H9 (cell line): ENCODE results near the gene ACTL8. TPM values are rescaled to one million over a fixed set of nuclear protein-coding genes. Genes with fewer than 3 reads are reported as not detected.

Experiments
- DNase-seq: peaks from one replicate; pipeline ENCODE4 v3.0.0-alpha.2; 2017
- H2AFZ ChIP-seq: one replicate; pipeline ENCODE4 v1.6.1; 2013; ENCODE audit warnings: mild to moderate bottlenecking, low read length, control low read depth, moderate library complexity
- H2AK5ac ChIP-seq: 2 replicates; pipeline ENCODE4 v1.6.1; 2013; ENCODE audit warnings: low read length, control low read depth, mixed read lengths; ENCODE audit not compliant: insufficient read length
- H2BK120ac ChIP-seq: one replicate; pipeline ENCODE4 v1.6.1; 2013; ENCODE audit warnings: low read depth, mild to moderate bottlenecking, low read length, control low read depth, inconsistent platforms; ENCODE audit not compliant: poor library complexity, severe bottlenecking
- H2BK12ac ChIP-seq: 2 replicates; pipeline ENCODE4 v1.6.1; 2013; ENCODE audit warnings: low read length, control low read depth, mixed read lengths, low read depth; ENCODE audit not compliant: insufficient read length
- H2BK15ac ChIP-seq: 2 replicates; pipeline ENCODE4 v1.6.1; 2013; ENCODE audit warnings: low read depth, low read length, control low read depth
- H2BK20ac ChIP-seq: one replicate; pipeline ENCODE4 v1.6.1; 2013; ENCODE audit warnings: low read depth, mild to moderate bottlenecking, low read length, control low read depth, inconsistent platforms; ENCODE audit not compliant: poor library complexity, severe bottlenecking
- H2BK5ac ChIP-seq: 2 replicates; pipeline ENCODE4 v1.6.1; 2013; ENCODE audit warnings: low read length, control low read depth, mixed read lengths; ENCODE audit not compliant: insufficient read length
- H3K14ac ChIP-seq: 2 replicates; pipeline ENCODE4 v1.6.1; 2013; ENCODE audit warnings: low read length, control low read depth; ENCODE audit not compliant: insufficient read depth
- H3K18ac ChIP-seq: 2 replicates; pipeline ENCODE4 v1.6.1; 2013; ENCODE audit warnings: low read depth, mild to moderate bottlenecking, mixed read lengths, low read length, control low read depth; ENCODE audit not compliant: insufficient read length
- H3K23ac ChIP-seq: 2 replicates; pipeline ENCODE4 v1.6.1; 2013; ENCODE audit warnings: low read length, control low read depth, mixed read lengths, low read depth; ENCODE audit not compliant: insufficient read length
- H3K23me2 ChIP-seq: 2 replicates; pipeline ENCODE4 v1.6.1; 2013; ENCODE audit warnings: low read depth, mild to moderate bottlenecking, mixed read lengths, low read length, control low read depth; ENCODE audit not compliant: insufficient read length, poor library complexity, severe bottlenecking
- H3K27ac ChIP-seq: 2 replicates; pipeline ENCODE4 v1.5.1; 2013; ENCODE audit warnings: low read length, control low read depth, mixed read lengths, low read depth; ENCODE audit not compliant: insufficient read length
- H3K27me3 ChIP-seq: 2 replicates; pipeline ENCODE4 v1.6.1; 2013; ENCODE audit warnings: low read length, control low read depth, inconsistent platforms; ENCODE audit not compliant: insufficient read depth
- H3K4ac ChIP-seq: 2 replicates; pipeline ENCODE4 v1.6.1; 2013; ENCODE audit warnings: low read depth, mild to moderate bottlenecking, control low read depth, inconsistent platforms, low read length, moderate library complexity
- H3K4me1 ChIP-seq: 2 replicates; pipeline ENCODE4 v1.6.1; 2013; ENCODE audit warnings: low read length, control low read depth, inconsistent platforms; ENCODE audit not compliant: insufficient read depth
- H3K4me2 ChIP-seq: 2 replicates; pipeline ENCODE4 v1.6.1; 2013; ENCODE audit warnings: low read length, control low read depth, mixed read lengths; ENCODE audit not compliant: insufficient read length, insufficient read depth
- H3K56ac ChIP-seq: 2 replicates; pipeline ENCODE4 v1.6.1; 2013; ENCODE audit warnings: low read depth, mild to moderate bottlenecking, mixed read lengths, low read length, control low read depth; ENCODE audit not compliant: insufficient read length
- H3K79me1 ChIP-seq: 2 replicates; pipeline ENCODE4 v1.6.1; 2013; ENCODE audit warnings: low read depth, mild to moderate bottlenecking, moderate library complexity, low read length, control low read depth, inconsistent platforms; ENCODE audit not compliant: insufficient read depth, poor library complexity, severe bottlenecking
- H3K79me2 ChIP-seq: 2 replicates; pipeline ENCODE4 v1.6.1; 2013; ENCODE audit warnings: low read length, control low read depth, inconsistent platforms; ENCODE audit not compliant: insufficient read depth
- H3K9ac ChIP-seq: 2 replicates; pipeline ENCODE4 v1.6.1; 2013; ENCODE audit warnings: low read length, control low read depth, mixed read lengths; ENCODE audit not compliant: insufficient read length; ENCODE audit errors: extremely low read depth
- H3K9me3 ChIP-seq: one replicate; pipeline ENCODE4 v1.6.1; 2013; ENCODE audit warnings: low read depth, low read length, inconsistent platforms; ENCODE audit not compliant: control insufficient read depth
- H3T11ph ChIP-seq: one replicate; pipeline ENCODE4 v1.6.1; 2013; ENCODE audit warnings: mild to moderate bottlenecking, low read length, control low read depth, inconsistent platforms
- H4K20me1 ChIP-seq: one replicate; pipeline ENCODE4 v1.6.1; 2013; ENCODE audit not compliant: control insufficient read depth, insufficient read length, insufficient read depth
- H4K5ac ChIP-seq: 2 replicates; pipeline ENCODE4 v1.6.1; 2013; ENCODE audit warnings: low read depth, mild to moderate bottlenecking, mixed read lengths, low read length, control low read depth; ENCODE audit not compliant: insufficient read length
- H4K8ac ChIP-seq: replicated peaks from 2 replicates; pipeline ENCODE4 v1.6.1; 2013; ENCODE audit warnings: low read length, control low read depth, mixed read lengths, low read depth; ENCODE audit not compliant: insufficient read length
- H4K91ac ChIP-seq: 2 replicates; pipeline ENCODE4 v1.6.1; 2013; ENCODE audit warnings: low read depth, mild to moderate bottlenecking, moderate library complexity, mixed read lengths, low read length, control low read depth; ENCODE audit not compliant: insufficient read length
- H3K27ac Mint-ChIP-seq, 3 experiments: 2 replicates in 2 of 3; 3 replicates in 1 of 3; pipeline ENCODE4 v1.8.0; 2020 to 2021; ENCODE audit warnings: mixed read lengths in 3 of 3, mild to moderate bottlenecking in 1 of 3, moderate library complexity in 1 of 3
- H3K27me3 Mint-ChIP-seq: 2 replicates; pipeline ENCODE4 v1.8.0; 2021; ENCODE audit warnings: low read depth, mild to moderate bottlenecking, moderate library complexity, mixed read lengths
- H3K36me3 Mint-ChIP-seq, 3 experiments: 2 replicates in 2 of 3; 3 replicates in 1 of 3; pipeline ENCODE4 v1.8.0; 2020 to 2021; ENCODE audit warnings: low read depth in 3 of 3, mixed read lengths in 3 of 3; ENCODE audit not compliant: insufficient read depth in 1 of 3
- H3K4me1 Mint-ChIP-seq, 2 experiments: 2 replicates each; pipeline ENCODE4 v1.8.0; 2020; ENCODE audit warnings: mixed read lengths in 2 of 2
- H3K4me3 Mint-ChIP-seq, 2 experiments: 2 replicates in 1 of 2; 3 replicates in 1 of 2; pipeline ENCODE4 v1.8.0; 2020 to 2021; ENCODE audit warnings: mild to moderate bottlenecking in 2 of 2, mixed read lengths in 2 of 2, moderate library complexity in 1 of 2
- H3K9me3 Mint-ChIP-seq, 2 experiments: 2 replicates in 1 of 2; 3 replicates in 1 of 2; pipeline ENCODE4 v1.8.0; 2020; ENCODE audit warnings: mild to moderate bottlenecking in 2 of 2, mixed read lengths in 2 of 2, moderate library complexity in 1 of 2
- WGBS: extraction: QIAGEN DNeasy Blood & Tissue Kit; methylation state at CpG from one replicate; pipeline ENCODE4 v1.1.7; 2013; ENCODE audit warnings: missing lambda C conversion rate, low lambda C conversion rate, mixed read lengths; ENCODE audit not compliant: insufficient read length; ENCODE audit errors: extremely low coverage; 5-methylcytosine and 5-hydroxymethylcytosine counted together
- total RNA-seq: library from RNA; stranded (reverse); gene quantifications from 2 replicates; pipeline ENCODE4 v1.2.1, GENCODE V29; 2021
- TF ChIP-seq, protein P1 (sequence below): fragments of 200-600 bp; sonication (generic); conservative IDR thresholded peaks from 3 replicates; pipeline ENCODE4 v1.8.0; 2021; ENCODE audit warnings: antibody characterized with exemption, mild to moderate bottlenecking

The ACTL8 gene
- total RNA-seq, 1 experiment from 2014 or later, result not detected

DNA sequence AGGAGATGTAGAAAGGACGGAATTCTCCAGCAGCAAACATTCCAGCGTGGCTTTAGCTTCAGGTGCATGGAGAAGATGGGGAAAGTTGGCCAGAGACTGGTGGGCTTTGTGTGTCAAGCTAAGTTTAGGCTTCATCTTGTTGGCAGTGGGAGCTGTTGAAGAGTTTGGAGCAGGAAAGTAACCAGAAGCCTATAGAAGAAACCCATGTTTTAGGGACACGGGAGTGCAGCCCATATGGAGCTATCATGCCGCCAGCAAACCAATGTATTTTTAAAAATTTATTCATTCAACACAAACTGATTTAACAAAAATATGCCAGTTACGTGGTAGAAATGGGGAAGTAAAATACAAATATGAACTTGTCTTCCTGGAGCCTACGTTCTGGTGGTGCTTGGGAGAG, 53.7 kb downstream of the ACTL8 start:
- Histone ChIP-seq H3K4me2 (no peak overlapping the region), H4K91ac (no peak overlapping the region), H2AK5ac (no peak overlapping the region), H3K23me2 (no peaks in the 10 kb centered on the region), H3K18ac (no peak overlapping the region), H3T11ph (no peak overlapping the region), H3K79me1 (no peaks in the 10 kb centered on the region), H3K9me3 (no peaks in the 10 kb centered on the region), H3K23ac (no peak overlapping the region), H2BK5ac (no peak overlapping the region), H3K79me2 (no peaks in the 10 kb centered on the region), H2BK12ac (no peak overlapping the region), H2BK20ac (no peak overlapping the region), H4K8ac (no peak overlapping the region), H3K9ac (no peak overlapping the region), H3K56ac (no peak overlapping the region), H2AFZ (no peak overlapping the region), H3K27me3 (no peaks in the 10 kb centered on the region), H3K4me1 (no peaks in the 10 kb centered on the region), H3K14ac (no peak overlapping the region), H3K4ac (no peak overlapping the region), H3K27ac (no peak overlapping the region), H2BK120ac (no peak overlapping the region), H2BK15ac (no peak overlapping the region), H4K5ac (no peak overlapping the region), H4K20me1 (no peaks in the 10 kb centered on the region)
- H3K36me3 Mint-ChIP-seq, result no peaks in the 10 kb centered on the region
- DNase-seq, result no peak
- H3K4me1 Mint-ChIP-seq, result no peaks in the 10 kb centered on the region
- H3K9me3 Mint-ChIP-seq, result peaks cover 0 to 8% of the 10 kb centered on the region in 2 experiments; a peak in 3 of 5 replicates
- TF ChIP-seq, protein P1, sequence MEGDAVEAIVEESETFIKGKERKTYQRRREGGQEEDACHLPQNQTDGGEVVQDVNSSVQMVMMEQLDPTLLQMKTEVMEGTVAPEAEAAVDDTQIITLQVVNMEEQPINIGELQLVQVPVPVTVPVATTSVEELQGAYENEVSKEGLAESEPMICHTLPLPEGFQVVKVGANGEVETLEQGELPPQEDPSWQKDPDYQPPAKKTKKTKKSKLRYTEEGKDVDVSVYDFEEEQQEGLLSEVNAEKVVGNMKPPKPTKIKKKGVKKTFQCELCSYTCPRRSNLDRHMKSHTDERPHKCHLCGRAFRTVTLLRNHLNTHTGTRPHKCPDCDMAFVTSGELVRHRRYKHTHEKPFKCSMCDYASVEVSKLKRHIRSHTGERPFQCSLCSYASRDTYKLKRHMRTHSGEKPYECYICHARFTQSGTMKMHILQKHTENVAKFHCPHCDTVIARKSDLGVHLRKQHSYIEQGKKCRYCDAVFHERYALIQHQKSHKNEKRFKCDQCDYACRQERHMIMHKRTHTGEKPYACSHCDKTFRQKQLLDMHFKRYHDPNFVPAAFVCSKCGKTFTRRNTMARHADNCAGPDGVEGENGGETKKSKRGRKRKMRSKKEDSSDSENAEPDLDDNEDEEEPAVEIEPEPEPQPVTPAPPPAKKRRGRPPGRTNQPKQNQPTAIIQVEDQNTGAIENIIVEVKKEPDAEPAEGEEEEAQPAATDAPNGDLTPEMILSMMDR, result no peak
- no peak overlapping the region for H3K27ac Mint-ChIP-seq
- no peak overlapping the region for H3K4me3 Mint-ChIP-seq
- peaks cover 13% of the 10 kb centered on the region for H3K27me3 Mint-ChIP-seq
- no CpG with 5 or more reads among the region's 6 CpGs for WGBS
